ENCODE results near the gene FBXL17. TPM values are rescaled to one million over a fixed set of nuclear protein-coding genes. Genes with fewer than 3 reads are reported as not detected.

Gene FBXL17
- total RNA-seq, 1 experiment from 2014 or later, result 3.5 TPM

DNA sequence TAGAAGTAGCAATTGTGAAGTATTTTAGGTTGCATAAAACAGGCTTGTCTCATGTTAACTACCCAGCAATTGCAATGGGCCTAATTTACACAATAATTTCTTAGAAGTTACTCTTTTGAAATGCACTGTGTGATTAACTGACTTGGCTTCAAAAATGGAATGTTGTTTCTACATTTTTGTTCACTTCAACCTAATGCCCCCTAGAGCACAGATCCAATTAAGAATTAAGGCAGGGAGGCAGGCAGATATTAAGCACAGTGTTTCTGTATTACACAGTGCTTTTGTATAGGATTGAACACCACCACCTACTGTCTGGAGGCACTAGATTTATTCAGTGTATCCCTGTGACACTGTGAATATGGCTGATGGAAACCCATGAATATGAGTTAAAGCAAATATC is 302.1 kb downstream of the FBXL17 start:
- Mint-ChIP-seq H3K9me3 (no peaks in the 10 kb centered on the region), H3K27ac (peak overlapping the region; percentile 64; the same call in 1 of the 2 replicates), H3K4me3 (no peak overlapping the region), H3K36me3 (no peaks in the 10 kb centered on the region), H3K27me3 (ENCODE audit: low read depth) (no peaks in the 10 kb centered on the region), H3K4me1 (peaks cover 90% of the 10 kb centered on the region)
- ChIA-PET POLR2A (no interaction called here), CTCF (no interaction called here)
- DNase-seq (ENCODE audit: low spot score) (no peak), ATAC-seq (no peak)
- TF ChIP-seq ZNF416 (CRISPR knock-in tag; IDR thresholded peaks at IDR 0.05) (no peak), RORB (CRISPR knock-in tag; IDR thresholded peaks at IDR 0.05) (no peak), ELF4 (CRISPR knock-in tag; IDR thresholded peaks at IDR 0.05; ENCODE audit: low read depth) (no peak), GRHL2 (CRISPR knock-in tag; IDR thresholded peaks at IDR 0.05; ENCODE audit: insufficient replicate concordance, severe bottlenecking) (no peak)

DNA sequence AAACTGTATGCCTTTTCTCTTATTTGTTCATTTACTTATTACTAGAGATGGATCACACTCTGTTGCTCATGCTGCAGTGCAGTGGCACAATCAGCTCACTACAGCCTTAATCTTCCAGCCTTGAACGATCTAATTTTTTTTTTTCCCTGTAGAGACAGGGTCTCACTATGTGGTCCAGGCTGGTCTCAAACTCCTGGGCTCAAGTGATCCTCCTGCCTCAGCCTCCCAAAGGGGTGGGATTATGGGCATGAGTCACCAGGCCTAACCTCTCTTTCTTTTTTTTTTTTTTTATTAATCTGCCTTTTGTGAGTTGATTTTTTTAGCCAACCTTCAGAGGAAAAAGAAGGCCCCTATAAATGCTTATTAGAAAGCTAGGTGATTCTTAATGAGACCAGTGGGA is 303.0 kb downstream of the FBXL17 start:
- DNase-seq (ENCODE audit: low spot score) (no peak), ATAC-seq (no peak)
- Mint-ChIP-seq H3K4me1 (peaks cover 90% of the 10 kb centered on the region), H3K4me3 (peak overlapping the region; percentile 10; the same call in 1 of the 2 replicates), H3K9me3 (peaks cover 5% of the 10 kb centered on the region), H3K27ac (peak overlapping the region; percentile 64), H3K27me3 (ENCODE audit: low read depth) (no peaks in the 10 kb centered on the region), H3K36me3 (peaks cover 6% of the 10 kb centered on the region)
- TF ChIP-seq JUN (CRISPR knock-in tag; IDR thresholded peaks at IDR 0.05) (no peak), FOXP1 (CRISPR knock-in tag; IDR thresholded peaks at IDR 0.05; ENCODE audit: borderline replicate concordance) (no peak), ZNF671 (CRISPR knock-in tag; IDR thresholded peaks at IDR 0.05) (no peak), ZBTB21 (CRISPR knock-in tag; IDR thresholded peaks at IDR 0.05; ENCODE audit: borderline replicate concordance) (no peak), TEAD1 (CRISPR knock-in tag; IDR thresholded peaks at IDR 0.05) (no peak), PRRX2 (CRISPR knock-in tag; IDR thresholded peaks at IDR 0.05) (no peak), NFE2L1 (CRISPR knock-in tag; IDR thresholded peaks at IDR 0.05) (no peak), ZNF138 (CRISPR knock-in tag; conservative IDR thresholded peaks at IDR 0.05) (no peak), NFYB (CRISPR knock-in tag; conservative IDR thresholded peaks at IDR 0.05; ENCODE audit: low read depth) (no peak), MXD4 (CRISPR knock-in tag; IDR thresholded peaks at IDR 0.05; ENCODE audit: borderline replicate concordance) (no peak), GTF2I (CRISPR knock-in tag; conservative IDR thresholded peaks at IDR 0.05) (peak; percentile 47; the same call in 1 of the 2 replicates), ZNF121 (CRISPR knock-in tag; IDR thresholded peaks at IDR 0.05) (peak; percentile 99)
- TF ChIP-seq, protein P1, sequence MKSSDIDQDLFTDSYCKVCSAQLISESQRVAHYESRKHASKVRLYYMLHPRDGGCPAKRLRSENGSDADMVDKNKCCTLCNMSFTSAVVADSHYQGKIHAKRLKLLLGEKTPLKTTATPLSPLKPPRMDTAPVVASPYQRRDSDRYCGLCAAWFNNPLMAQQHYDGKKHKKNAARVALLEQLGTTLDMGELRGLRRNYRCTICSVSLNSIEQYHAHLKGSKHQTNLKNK (CRISPR knock-in tag; IDR thresholded peaks at IDR 0.05), result no peak
- TF ChIP-seq, protein P2, sequence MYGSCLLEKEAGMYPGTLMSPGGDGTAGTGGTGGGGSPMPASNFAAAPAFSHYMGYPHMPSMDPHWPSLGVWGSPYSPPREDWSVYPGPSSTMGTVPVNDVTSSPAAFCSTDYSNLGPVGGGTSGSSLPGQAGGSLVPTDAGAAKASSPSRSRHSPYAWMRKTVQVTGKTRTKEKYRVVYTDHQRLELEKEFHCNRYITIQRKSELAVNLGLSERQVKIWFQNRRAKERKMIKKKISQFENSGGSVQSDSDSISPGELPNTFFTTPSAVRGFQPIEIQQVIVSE (CRISPR knock-in tag; IDR thresholded peaks at IDR 0.05; ENCODE audit: borderline replicate concordance), result no peak
- TF ChIP-seq, protein P3, sequence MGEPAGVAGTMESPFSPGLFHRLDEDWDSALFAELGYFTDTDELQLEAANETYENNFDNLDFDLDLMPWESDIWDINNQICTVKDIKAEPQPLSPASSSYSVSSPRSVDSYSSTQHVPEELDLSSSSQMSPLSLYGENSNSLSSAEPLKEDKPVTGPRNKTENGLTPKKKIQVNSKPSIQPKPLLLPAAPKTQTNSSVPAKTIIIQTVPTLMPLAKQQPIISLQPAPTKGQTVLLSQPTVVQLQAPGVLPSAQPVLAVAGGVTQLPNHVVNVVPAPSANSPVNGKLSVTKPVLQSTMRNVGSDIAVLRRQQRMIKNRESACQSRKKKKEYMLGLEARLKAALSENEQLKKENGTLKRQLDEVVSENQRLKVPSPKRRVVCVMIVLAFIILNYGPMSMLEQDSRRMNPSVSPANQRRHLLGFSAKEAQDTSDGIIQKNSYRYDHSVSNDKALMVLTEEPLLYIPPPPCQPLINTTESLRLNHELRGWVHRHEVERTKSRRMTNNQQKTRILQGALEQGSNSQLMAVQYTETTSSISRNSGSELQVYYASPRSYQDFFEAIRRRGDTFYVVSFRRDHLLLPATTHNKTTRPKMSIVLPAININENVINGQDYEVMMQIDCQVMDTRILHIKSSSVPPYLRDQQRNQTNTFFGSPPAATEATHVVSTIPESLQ (CRISPR knock-in tag; IDR thresholded peaks at IDR 0.05), result no peak
- TF ChIP-seq, protein P4, sequence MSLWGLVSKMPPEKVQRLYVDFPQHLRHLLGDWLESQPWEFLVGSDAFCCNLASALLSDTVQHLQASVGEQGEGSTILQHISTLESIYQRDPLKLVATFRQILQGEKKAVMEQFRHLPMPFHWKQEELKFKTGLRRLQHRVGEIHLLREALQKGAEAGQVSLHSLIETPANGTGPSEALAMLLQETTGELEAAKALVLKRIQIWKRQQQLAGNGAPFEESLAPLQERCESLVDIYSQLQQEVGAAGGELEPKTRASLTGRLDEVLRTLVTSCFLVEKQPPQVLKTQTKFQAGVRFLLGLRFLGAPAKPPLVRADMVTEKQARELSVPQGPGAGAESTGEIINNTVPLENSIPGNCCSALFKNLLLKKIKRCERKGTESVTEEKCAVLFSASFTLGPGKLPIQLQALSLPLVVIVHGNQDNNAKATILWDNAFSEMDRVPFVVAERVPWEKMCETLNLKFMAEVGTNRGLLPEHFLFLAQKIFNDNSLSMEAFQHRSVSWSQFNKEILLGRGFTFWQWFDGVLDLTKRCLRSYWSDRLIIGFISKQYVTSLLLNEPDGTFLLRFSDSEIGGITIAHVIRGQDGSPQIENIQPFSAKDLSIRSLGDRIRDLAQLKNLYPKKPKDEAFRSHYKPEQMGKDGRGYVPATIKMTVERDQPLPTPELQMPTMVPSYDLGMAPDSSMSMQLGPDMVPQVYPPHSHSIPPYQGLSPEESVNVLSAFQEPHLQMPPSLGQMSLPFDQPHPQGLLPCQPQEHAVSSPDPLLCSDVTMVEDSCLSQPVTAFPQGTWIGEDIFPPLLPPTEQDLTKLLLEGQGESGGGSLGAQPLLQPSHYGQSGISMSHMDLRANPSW (CRISPR knock-in tag; conservative IDR thresholded peaks at IDR 0.05; ENCODE audit: low read depth), result no peak
- TF ChIP-seq, protein P5, sequence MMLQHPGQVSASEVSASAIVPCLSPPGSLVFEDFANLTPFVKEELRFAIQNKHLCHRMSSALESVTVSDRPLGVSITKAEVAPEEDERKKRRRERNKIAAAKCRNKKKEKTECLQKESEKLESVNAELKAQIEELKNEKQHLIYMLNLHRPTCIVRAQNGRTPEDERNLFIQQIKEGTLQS (CRISPR knock-in tag; conservative IDR thresholded peaks at IDR 0.05), result no peak
- TF ChIP-seq, protein P6, sequence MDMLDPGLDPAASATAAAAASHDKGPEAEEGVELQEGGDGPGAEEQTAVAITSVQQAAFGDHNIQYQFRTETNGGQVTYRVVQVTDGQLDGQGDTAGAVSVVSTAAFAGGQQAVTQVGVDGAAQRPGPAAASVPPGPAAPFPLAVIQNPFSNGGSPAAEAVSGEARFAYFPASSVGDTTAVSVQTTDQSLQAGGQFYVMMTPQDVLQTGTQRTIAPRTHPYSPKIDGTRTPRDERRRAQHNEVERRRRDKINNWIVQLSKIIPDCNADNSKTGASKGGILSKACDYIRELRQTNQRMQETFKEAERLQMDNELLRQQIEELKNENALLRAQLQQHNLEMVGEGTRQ (CRISPR knock-in tag; IDR thresholded peaks at IDR 0.05), result no peak
- ChIA-PET POLR2A (no interaction called here), CTCF (interaction anchor here (0.8 to 1.2 kb wide), 4 partner anchors 13 to 404 kb away, joined by 3 to 4 read pairs (median 3); no protein-coding TSS in a partner anchor)

Measured in WTC11 (cell line).